Measurements from ENCODE around the gene TTC22.

Gene TTC22

DNA sequence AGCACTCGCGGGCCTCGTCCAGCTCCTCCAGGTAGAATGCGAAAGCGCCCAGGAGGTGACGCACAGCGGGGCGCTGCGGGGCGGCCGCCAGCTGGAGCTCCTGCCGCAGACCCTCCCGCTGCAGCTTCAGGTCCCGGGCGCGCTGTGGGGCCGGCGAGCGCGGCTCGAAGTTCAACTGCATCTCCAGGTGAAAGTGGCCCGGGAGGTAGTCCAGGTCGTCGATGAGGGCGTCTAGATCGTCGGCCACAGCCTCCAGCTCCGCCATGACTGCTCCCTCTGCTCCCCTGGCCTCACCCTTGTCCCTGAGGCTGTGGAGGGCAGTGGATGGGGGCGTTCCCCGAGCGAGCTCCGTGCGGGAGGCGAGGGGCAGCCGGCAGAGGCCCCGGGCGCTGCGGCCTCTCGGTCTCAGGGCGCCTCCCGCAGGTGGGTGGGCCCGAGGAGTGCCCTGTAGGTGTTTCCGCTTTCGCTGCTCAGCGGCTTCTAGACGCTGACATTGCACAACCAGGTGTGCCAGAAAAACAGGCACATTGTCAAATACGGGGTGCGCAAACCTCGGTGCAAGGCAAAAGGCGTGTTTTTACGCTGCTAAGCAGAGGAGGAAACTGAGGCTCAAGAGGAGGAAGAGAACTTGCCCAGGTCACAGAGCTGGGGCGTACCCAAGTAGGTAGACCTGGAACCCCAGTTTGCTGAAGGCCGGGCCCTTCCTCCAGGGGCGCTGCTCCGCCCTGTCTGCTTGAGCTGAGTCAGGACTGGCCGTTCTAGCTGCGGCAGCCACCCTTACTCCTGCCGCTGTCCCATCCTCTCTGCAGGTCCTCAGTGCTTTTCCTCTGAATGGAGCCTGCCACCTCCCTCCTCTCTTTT is at the start of gene TTC22:
Gene TTC22 (minus strand): TSS at position 425 of the 861 bp plus-strand sequence. CDS start 160 bp downstream, at position 265.
- no peak for DNase-seq (ENCODE audit: low read depth)

GRCh38 chr1:54850737-54851136 is 49.6 kb upstream of the TTC22 start:
- DNase-seq (ENCODE audit: low read depth), result no peak

DNA sequence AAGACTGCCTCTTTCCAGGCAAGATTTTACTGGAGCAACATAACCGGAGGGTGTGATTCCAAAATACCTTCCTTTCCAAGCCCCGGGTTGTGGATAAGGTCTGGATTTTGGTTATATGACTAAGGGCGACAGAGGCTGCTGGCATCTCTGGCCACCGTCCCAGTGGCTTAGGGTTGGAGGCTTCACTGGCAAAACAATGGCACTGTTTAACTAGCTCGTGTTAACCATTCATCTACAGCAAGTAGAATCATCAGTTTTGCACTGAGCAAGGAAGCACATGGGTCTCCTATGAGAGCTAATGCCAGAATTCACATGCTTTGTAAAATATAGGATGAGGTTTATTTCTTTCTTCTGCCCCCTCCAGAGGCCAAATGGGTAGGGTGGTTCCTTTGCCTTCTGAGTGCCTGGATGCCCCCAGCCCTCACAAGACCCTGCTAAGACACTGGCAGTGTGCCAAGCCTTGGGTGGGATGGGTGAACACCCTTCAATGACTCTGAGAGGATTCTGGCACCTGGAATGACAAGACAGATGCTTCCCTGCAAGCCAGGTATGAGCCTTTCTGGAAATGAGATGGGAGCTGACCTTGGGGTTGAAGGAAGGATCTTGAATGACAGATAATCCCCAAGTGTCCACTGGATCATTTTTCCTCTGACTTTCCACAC is 49.1 kb upstream of the TTC22 start:
- no peak for DNase-seq (ENCODE audit: low read depth)

- no peak for DNase-seq (ENCODE audit: low read depth)
Observed at GRCh38 chr1:54849219-54850068, 48.3 kb upstream of the TTC22 start.

GRCh38 chr1:54848134-54848948 is 47.2 kb upstream of the TTC22 start:
- no peak for DNase-seq (ENCODE audit: low read depth)

DNA sequence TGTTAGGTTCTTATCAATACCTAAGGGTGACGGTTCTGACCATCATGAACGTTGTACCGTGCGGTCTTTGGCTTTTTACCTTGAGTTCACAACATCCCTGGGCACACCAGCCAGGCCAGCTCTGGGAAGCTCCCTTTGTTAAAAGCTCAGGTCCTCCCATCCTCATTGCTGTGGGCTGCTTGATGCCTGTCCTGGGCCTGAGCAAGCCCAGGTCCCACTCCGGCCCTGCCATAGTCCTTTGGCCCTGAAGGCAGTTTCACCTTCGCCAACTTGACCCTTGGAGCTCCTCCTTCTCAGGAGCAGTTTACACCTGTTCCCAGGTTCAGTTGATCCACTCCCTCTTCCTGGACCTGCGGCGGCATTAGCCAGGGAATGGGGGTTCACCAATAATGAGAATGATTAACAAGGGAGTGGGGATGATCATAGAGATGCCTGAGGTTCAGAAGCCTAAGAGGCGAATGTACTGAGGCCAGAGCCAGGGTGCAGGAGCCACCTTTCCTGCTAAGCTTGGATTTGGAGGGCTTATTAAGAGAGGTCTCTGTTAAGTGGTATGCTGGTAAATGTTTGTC is 45.7 kb upstream of the TTC22 start:
- no peak for DNase-seq (ENCODE audit: low read depth)

GRCh38 chr1:54846301-54846700 is 45.2 kb upstream of the TTC22 start:
- no peak for DNase-seq (ENCODE audit: low read depth)

DNA sequence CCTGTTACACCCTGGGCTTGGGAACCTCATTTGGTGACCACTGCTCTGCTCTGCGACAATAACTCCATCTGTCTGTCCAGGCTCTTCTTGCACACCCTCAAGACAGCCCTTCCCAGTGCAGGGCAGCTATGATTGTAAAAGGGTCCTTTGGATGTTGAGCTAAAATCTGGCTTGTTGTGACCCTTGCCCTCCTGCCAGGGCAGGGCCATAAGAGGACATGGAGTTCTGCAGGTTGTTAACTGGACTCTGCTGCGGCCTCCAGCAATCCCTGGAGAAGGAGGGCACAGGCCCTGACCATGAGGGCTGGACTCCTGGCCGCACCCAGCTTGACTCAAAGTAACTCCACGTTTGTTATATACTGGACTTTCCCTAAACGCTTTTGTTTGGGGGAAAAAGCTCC is 44.6 kb upstream of the TTC22 start:
- DNase-seq (ENCODE audit: low read depth), result no peak

DNA sequence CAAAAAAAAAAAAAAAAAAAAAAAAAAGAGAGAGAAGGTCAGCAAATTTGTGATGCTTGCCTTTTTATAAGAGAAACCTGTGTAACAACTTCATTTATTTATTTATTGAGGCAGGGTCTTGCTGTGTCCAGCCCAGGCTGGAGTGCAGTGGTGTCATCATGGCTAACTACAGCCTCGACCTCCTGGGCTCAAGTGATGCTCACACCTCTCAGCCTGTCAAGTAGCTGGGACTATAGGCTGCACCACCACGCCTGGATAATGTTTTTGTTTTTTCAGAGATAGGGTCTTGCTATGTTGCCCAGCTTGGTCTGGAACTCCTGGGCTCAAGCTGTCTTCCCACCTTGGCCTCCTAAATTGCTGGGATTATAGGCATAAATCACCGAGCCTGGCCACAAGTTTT is 43.4 kb upstream of the TTC22 start:
- DNase-seq (ENCODE audit: low read depth), result no peak

DNA sequence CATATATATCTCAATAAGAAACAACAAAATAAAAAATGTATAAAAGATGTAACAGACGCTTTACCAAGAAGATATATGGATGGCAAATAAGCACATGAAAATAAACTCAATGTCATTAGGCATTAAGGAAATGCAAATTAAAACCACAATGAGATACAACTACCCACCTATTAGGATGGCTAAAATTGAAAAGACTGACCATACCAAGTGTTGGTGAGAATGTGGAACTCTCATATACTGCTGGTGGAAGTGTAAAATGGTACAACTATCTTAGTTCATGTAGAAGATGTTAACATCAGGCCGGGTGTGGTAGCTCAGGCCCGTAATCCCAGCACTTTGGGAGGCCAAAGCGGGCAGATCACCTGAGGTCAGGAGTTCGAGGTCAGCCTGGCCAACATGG is 42.3 kb upstream of the TTC22 start:
- DNase-seq (ENCODE audit: low read depth), result no peak

DNA sequence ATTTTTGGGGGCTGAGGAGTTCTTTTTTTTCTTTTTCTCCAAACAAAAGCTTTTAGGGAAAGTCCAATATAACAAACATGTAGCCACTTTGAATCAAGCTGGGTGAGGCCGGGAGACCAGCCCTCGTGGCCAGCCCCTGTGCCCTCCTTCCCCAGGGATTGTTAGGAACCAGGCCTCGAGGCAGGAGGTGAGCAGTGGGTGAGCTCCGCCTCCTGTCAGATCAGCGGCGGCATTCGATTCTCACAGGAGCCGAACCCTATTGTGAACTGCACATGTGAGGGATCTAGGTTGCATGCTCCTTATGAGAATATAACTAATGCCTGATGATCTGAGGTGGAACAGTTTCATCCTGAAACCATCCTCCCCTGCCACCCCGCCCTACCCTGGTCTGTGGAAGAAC is 41.8 kb upstream of the TTC22 start:
- DNase-seq (ENCODE audit: low read depth), result no peak

DNA sequence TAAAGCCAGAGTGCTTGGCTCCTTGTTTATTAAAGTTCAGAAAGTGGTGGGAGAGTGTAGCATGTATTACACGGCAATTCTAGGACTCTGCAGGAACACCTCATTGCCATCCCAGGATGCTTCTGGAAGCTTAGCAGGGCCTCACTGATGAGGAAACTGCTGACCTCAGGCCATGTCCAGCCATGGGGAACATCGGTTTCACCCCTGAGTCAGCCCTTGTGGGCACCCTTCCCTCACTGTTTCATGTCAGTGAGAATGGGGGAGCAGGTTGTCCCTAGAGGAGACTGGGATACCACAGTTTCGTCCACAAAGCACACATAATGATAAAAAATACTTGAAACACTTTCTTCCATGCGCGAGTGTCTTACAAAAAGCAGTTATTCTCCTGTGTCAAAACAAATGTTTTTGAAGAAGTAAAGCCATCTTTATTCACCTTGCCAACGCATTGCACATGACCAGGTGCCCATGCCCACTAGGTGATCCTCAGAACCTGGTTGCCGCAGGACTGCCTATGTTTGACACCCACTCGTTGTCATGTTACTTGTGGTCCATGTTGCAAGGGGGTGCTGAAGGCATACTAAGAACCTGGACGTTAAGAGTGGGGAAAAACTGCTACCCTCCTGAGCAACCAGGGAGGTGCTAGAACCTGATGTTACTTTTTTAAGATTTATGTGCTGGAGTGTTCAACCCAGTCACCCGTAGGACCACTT is 41.2 kb upstream of the TTC22 start:
- no peak for DNase-seq (ENCODE audit: low read depth)

- no peak for DNase-seq (ENCODE audit: low read depth)
Observed at GRCh38 chr1:54839824-54840223, 38.7 kb upstream of the TTC22 start.

- no peak for DNase-seq (ENCODE audit: low read depth)
Observed at GRCh38 chr1:54838565-54839180, 37.5 kb upstream of the TTC22 start.

DNA sequence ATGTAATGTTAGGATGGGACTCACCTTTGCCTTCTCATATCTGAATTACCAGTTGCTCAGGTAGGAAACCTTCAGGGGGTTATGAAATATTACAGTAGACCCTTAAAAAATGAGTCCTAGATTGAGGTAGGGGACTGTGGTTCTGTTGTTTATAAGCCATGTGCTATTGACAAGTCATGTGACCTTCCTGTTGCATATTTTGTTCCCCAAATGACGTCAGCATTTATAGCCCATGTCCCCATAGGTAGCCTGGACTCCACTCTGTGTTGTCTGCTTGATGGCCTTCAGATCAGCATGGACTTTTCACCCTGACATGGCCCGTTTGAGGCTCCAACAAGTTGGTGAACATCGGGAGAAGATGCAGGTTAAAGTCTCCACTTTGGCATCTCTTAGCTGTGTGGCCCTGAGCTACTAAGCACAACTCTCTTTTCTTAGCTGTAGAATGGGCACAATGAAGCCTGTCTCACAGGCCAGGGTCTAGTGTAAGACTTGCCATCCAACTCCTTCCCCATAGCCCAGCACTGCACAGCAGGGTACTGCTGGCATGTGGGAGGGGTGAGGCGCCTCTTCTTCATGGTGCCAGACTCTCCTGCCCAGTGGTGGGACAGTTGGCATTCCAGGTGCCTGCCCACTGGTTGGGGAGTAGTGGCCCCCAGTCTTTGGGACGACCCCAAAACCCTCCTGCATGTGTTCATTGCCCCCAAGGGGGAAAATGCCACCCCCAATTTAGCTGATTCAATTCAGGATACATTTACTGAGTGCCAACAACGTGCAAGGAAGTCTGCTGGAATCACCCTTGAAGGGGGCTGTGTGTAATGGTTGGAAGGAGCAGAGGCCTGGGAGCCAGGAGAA is 36.1 kb upstream of the TTC22 start:
- no peak for DNase-seq (ENCODE audit: low read depth)

- DNase-seq (ENCODE audit: low read depth), result no peak
Observed at GRCh38 chr1:54836594-54836993, 35.5 kb upstream of the TTC22 start.

DNA sequence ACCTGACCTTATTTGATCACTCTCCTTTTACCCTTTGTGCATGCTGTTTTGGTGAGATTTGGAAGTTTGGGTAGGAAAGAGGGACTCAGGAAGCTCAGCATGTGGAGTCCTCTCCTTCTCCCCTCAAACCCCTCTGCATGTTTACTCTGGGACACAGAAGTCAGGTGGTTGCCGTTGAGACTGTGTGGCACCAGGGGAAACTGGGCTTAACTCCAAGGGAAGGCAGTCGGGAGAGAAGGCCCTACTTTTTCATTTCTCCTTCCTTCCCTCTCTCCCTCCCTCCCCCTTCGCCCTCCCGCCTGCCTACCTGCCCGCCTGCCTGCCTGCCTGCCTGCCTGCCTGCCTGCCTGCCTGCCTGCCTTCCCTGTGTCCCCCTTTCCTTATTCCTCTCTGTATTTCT is 34.8 kb upstream of the TTC22 start:
- no peak for DNase-seq (ENCODE audit: low read depth)

DNA sequence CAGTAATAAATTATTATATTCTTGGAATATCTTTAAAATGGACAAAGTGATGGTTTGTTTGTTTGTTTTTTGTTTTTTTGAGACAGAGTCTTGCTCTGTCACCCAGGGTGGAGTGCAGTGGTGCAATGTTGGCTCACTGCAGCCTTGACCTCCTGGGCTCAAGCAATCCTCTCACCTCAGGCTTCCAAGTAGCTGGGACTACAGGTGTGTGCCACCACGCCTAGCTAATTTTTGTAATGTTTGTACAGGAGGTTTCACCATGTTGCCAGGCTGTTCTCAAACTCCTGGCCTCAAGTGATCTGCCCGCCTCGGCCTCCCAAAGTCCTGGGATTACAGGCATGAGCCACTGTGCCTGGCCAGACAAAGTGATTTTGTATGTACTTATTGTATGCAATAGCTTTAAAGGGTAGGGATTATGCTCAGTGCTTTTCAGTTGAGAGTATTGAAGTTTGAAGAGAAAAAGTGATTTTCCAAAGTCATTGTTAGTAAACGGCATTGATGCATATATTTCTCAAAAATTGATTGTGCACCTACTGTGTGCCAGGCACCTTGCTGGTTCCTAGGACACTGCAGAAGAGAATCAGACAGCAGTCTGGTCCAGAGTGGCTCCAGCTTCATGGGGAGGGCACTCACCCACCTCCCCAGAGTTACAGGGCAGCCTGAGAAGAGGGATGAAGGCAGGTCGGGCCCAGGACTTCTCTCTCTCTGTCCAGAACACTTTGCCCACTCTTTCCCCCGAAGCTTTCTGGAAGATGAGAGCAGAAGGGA is 34.2 kb upstream of the TTC22 start:
- no peak for DNase-seq (ENCODE audit: low read depth)
